ENCODE results near the gene UBTD2. TPM values are rescaled to one million over a fixed set of nuclear protein-coding genes. Genes with fewer than 3 reads are reported as not detected.

UBTD2 gene
- total and polyA plus RNA-seq, 9 of the 15 experiments (the other 6 are each of a cell fraction or from before 2014, with no cell fraction given) = 0.01 to 0.46 (median 0.15) TPM; not detected in 1

DNA sequence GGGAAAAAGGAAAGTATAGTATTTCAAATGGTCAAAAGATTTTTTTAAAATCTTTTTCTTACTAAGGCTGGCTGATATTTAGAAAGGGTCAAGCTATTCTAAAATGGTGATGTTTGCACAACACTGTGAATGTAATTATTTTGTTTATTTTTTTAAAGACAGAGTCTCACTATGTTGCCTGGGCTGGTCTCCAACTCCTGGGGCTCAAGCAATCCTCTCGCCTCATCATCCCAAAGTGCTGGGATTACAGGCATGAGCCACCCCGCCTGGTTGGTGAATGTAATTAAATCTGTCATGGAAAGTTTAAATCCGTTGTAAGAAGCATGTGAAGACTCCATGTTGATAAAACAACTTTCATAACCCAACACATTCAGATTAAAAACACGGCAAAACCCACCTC is 2.6 kb downstream of the UBTD2 start:
- BruUV-seq (replicated peaks) = no TSS peak
- Histone ChIP-seq H3K4me2 (ENCODE audit: insufficient read depth, low read length) (no peak overlapping the region), H3K27ac (ENCODE audit: extremely low read depth, low read depth, low read length) (no peak overlapping the region), H3K9me1 (ENCODE audit: control insufficient read depth, insufficient read depth, low read length) (no peaks in the 10 kb centered on the region), H3K27me3 (ENCODE audit: control insufficient read depth in 2 of 2, insufficient read depth in 2 of 2, low read length in 2 of 2) (peaks cover 16 to 44% of the 10 kb centered on the region in 2 experiments), H3K9ac (ENCODE audit: insufficient read depth in 1 of 2, low read depth in 2 of 2, low read length in 2 of 2) (no peak overlapping the region), H4K20me1 (replicated peaks; ENCODE audit: control insufficient read depth, insufficient read depth, low read length) (peaks cover 5% of the 10 kb centered on the region), H3K9me3 (replicated peaks; ENCODE audit: control insufficient read depth, insufficient read depth, low read depth, low read length) (no peaks in the 10 kb centered on the region), H3K4me1 (replicated peaks in 1 of 2; ENCODE audit: control insufficient read depth in 2 of 2, insufficient read depth in 2 of 2, low read length in 2 of 2) (peaks cover 2 to 16% of the 10 kb centered on the region in 2 experiments; a peak in 2 of 5 replicates), H3K79me2 (ENCODE audit: control insufficient read depth, insufficient read depth, low read length) (no peaks in the 10 kb centered on the region), H2AFZ (ENCODE audit: low read depth, low read length) (no peak overlapping the region), H3K4me3 (no peak overlapping the region), H3K36me3 (ENCODE audit: control insufficient read depth, insufficient read depth, low read length) (no peaks in the 10 kb centered on the region)
- TF ChIP-seq, protein P1, sequence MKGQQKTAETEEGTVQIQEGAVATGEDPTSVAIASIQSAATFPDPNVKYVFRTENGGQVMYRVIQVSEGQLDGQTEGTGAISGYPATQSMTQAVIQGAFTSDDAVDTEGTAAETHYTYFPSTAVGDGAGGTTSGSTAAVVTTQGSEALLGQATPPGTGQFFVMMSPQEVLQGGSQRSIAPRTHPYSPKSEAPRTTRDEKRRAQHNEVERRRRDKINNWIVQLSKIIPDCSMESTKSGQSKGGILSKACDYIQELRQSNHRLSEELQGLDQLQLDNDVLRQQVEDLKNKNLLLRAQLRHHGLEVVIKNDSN (CRISPR knock-in tag; IDR thresholded peaks at IDR 0.05) = no peak
- TF ChIP-seq, protein P2, sequence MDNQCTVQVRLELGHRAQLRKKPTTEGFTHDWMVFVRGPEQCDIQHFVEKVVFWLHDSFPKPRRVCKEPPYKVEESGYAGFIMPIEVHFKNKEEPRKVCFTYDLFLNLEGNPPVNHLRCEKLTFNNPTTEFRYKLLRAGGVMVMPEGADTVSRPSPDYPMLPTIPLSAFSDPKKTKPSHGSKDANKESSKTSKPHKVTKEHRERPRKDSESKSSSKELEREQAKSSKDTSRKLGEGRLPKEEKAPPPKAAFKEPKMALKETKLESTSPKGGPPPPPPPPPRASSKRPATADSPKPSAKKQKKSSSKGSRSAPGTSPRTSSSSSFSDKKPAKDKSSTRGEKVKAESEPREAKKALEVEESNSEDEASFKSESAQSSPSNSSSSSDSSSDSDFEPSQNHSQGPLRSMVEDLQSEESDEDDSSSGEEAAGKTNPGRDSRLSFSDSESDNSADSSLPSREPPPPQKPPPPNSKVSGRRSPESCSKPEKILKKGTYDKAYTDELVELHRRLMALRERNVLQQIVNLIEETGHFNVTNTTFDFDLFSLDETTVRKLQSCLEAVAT (IDR thresholded peaks at IDR 0.05) = no peak
- CTCF ChIA-PET (ENCODE audit: low intra/inter-chr PET ratio) = no interaction called here
- ATAC-seq (no peak), FAIRE-seq (no peak), DNase-seq (ENCODE audit: extremely low read depth in 1 of 4, low spot score in 3 of 4) (no peak)
- intact Hi-C loops (cut with micrococcal nuclease) = no loop called here
- POLR2A ChIA-PET = interaction anchor here (0.6 kb wide), 1 partner anchor 1795 kb away, joined by 3 read pairs; no protein-coding TSS in a partner anchor
- 3% methylated on average over 4 of the region's 4 CpGs for WGBS (ENCODE audit: insufficient coverage, low coverage, missing lambda C conversion rate)
- in situ Hi-C loops (cut with MboI) = no loop called here

DNA sequence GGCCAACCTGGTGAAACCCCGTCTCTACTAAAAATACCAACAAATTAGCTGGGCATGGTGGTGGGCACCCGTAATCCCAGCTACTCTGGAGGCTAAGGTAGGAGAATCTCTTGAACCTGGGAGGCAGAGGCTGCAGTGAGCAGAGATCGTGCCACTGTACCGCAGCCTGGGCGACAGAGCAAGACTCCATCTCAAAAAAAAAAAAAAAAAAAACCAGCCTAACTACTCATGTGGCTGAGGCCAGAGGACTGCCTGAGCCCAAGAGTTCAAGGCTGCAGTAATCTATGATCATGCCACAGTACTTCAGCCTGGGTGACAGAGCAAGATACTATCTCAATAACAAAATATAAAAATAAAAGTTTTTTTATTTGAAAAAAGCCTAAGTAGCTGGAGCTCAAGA is 3.2 kb downstream of the UBTD2 start:
- Histone ChIP-seq H3K79me2 (ENCODE audit: control insufficient read depth, insufficient read depth, low read length) (no peaks in the 10 kb centered on the region), H3K4me3 (no peak overlapping the region), H3K27ac (ENCODE audit: extremely low read depth, low read depth, low read length) (no peak overlapping the region), H3K9me1 (ENCODE audit: control insufficient read depth, insufficient read depth, low read length) (no peaks in the 10 kb centered on the region), H3K4me2 (ENCODE audit: insufficient read depth, low read length) (no peak overlapping the region), H3K36me3 (ENCODE audit: control insufficient read depth, insufficient read depth, low read length) (no peaks in the 10 kb centered on the region), H2AFZ (ENCODE audit: low read depth, low read length) (no peak overlapping the region), H3K4me1 (replicated peaks in 1 of 2; ENCODE audit: control insufficient read depth in 2 of 2, insufficient read depth in 2 of 2, low read length in 2 of 2) (peaks cover 2 to 16% of the 10 kb centered on the region in 2 experiments; a peak in 2 of 5 replicates), H4K20me1 (replicated peaks; ENCODE audit: control insufficient read depth, insufficient read depth, low read length) (peaks cover 5% of the 10 kb centered on the region), H3K9me3 (replicated peaks; ENCODE audit: control insufficient read depth, insufficient read depth, low read depth, low read length) (no peaks in the 10 kb centered on the region), H3K27me3 (ENCODE audit: control insufficient read depth in 2 of 2, insufficient read depth in 2 of 2, low read length in 2 of 2) (peaks cover 16 to 39% of the 10 kb centered on the region in 2 experiments), H3K9ac (ENCODE audit: insufficient read depth in 1 of 2, low read depth in 2 of 2, low read length in 2 of 2) (no peak overlapping the region)
- DNase-seq (ENCODE audit: extremely low read depth in 1 of 4, low spot score in 3 of 4) (no peak), ATAC-seq (no peak), FAIRE-seq (no peak)
- in situ Hi-C loops (cut with MboI) = no loop called here
- 4% methylated on average over 5 of the region's 5 CpGs for WGBS (ENCODE audit: insufficient coverage, low coverage, missing lambda C conversion rate)
- ChIA-PET CTCF (ENCODE audit: low intra/inter-chr PET ratio) (no interaction called here), POLR2A (no interaction called here)
- BruUV-seq (replicated peaks) = no TSS peak
- intact Hi-C loops (cut with micrococcal nuclease) = no loop called here
- no peak for TF ChIP-seq ZFX (CRISPR knock-in tag; IDR thresholded peaks at IDR 0.05)
- TF ChIP-seq ZNF668 (CRISPR knock-in tag; IDR thresholded peaks at IDR 0.05) = no peak
- TF ChIP-seq ZNF551 (CRISPR knock-in tag; IDR thresholded peaks at IDR 0.05) = no peak
- no peak for TF ChIP-seq LARP7 (IDR thresholded peaks at IDR 0.05)
- TF ChIP-seq, protein P3, sequence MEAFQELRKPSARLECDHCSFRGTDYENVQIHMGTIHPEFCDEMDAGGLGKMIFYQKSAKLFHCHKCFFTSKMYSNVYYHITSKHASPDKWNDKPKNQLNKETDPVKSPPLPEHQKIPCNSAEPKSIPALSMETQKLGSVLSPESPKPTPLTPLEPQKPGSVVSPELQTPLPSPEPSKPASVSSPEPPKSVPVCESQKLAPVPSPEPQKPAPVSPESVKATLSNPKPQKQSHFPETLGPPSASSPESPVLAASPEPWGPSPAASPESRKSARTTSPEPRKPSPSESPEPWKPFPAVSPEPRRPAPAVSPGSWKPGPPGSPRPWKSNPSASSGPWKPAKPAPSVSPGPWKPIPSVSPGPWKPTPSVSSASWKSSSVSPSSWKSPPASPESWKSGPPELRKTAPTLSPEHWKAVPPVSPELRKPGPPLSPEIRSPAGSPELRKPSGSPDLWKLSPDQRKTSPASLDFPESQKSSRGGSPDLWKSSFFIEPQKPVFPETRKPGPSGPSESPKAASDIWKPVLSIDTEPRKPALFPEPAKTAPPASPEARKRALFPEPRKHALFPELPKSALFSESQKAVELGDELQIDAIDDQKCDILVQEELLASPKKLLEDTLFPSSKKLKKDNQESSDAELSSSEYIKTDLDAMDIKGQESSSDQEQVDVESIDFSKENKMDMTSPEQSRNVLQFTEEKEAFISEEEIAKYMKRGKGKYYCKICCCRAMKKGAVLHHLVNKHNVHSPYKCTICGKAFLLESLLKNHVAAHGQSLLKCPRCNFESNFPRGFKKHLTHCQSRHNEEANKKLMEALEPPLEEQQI (IDR thresholded peaks at IDR 0.05) = no peak
- TF ChIP-seq TEAD1 (CRISPR knock-in tag; IDR thresholded peaks at IDR 0.05) = no peak
- TF ChIP-seq NCOA1 (IDR thresholded peaks at IDR 0.05; ENCODE audit: low read depth) = no peak
- no peak for TF ChIP-seq MTF1 (CRISPR knock-in tag; IDR thresholded peaks at IDR 0.05; ENCODE audit: borderline replicate concordance)
